Kidney (tissue), 14 donors: ENCODE data around the gene RER1. TPM values are rescaled to one million over a fixed set of nuclear protein-coding genes. Genes with fewer than 3 reads are reported as not detected.

Experiments
- DNase-seq, 5 donors: peaks; one replicate each; pipeline ENCODE4 v3.0.0-alpha.2; 2013 to 2020
- FAIRE-seq: peaks from 2 replicates; lab custom pipeline; 2012; peaks lifted over from hg19 to GRCh38; lab: Jason Lieb, UNC
- H3K27ac ChIP-seq, 2 donors: one replicate each; pipeline ENCODE4 v1.7.0; 2013; ENCODE audit warnings: low read depth in 2 of 2, low read length in 2 of 2, inconsistent platforms in 1 of 2
- H3K27me3 ChIP-seq: one replicate; pipeline ENCODE4 v1.7.1; 2013; ENCODE audit warnings: low read length, inconsistent platforms; ENCODE audit not compliant: control insufficient read depth, insufficient read depth
- H3K36me3 ChIP-seq, 3 donors: one replicate each; pipeline versions ENCODE4 v1.7.0 to v1.7.1; 2013; ENCODE audit warnings: low read length in 3 of 3, control low read depth in 1 of 3, inconsistent platforms in 1 of 3; ENCODE audit not compliant: insufficient read depth in 3 of 3, control insufficient read depth in 2 of 3
- H3K4me1 ChIP-seq, 3 donors: one replicate each; pipeline versions ENCODE4 v1.7.0 to v1.7.1; 2013; ENCODE audit warnings: low read length in 3 of 3, inconsistent platforms in 1 of 3, low read depth in 1 of 3; ENCODE audit not compliant: control insufficient read depth in 2 of 3, insufficient read depth in 2 of 3
- H3K4me3 ChIP-seq, 3 donors: one replicate each; pipeline versions ENCODE4 v1.7.0 to v1.8.1; 2013; ENCODE audit warnings: low read length in 3 of 3, control low read depth in 1 of 3, inconsistent platforms in 1 of 3
- H3K9ac ChIP-seq, 3 donors: one replicate each; pipeline versions ENCODE4 v1.7.0 to v1.7.1; 2013; ENCODE audit warnings: low read length in 3 of 3, control low read depth in 1 of 3, inconsistent platforms in 1 of 3
- H3K9me3 ChIP-seq, 3 donors: one replicate each; pipeline versions ENCODE4 v1.7.0 to v1.7.1; 2013; ENCODE audit warnings: low read length in 3 of 3, control low read depth in 1 of 3, inconsistent platforms in 1 of 3; ENCODE audit not compliant: control insufficient read depth in 2 of 3, insufficient read depth in 1 of 3
- intact Hi-C: fragments of 100-400 bp; cut with DNase I; formaldehyde crosslinking; loops from one replicate; pipeline ENCODE4 v1.11.1; 2022
- polyA plus RNA-seq: library from polyadenylated mRNA; stranded (reverse); fragments of 350-450 nt; fragmentation: Illumina TruSeq; extraction: RNeasy Lipid Tissue Mini Kit (QIAGEN cat#74804); gene quantifications from one replicate; pipeline ENCODE4 v1.2.3, GENCODE V29; 2014; ENCODE audit warnings: low read depth, low replicate concordance; ENCODE audit not compliant: insufficient read depth
- total RNA-seq: library from RNA; stranded (reverse); fragmentation: NEBNext Ultra II Directional; extraction: Animal tissue kit (Norgen Biotek cat#: 25700); gene quantifications from one replicate; pipeline ENCODE4 v1.2.1, GENCODE V29; 2021
- TF ChIP-seq, protein P1 (sequence below): IDR thresholded peaks from 3 replicates; pipeline ENCODE4 v1.5.1; 2012; ENCODE audit warnings: mild to moderate bottlenecking, moderate library complexity, borderline replicate concordance; ENCODE audit not compliant: insufficient read depth; ENCODE audit errors: extremely low read depth
- donor health status: control.
- donor health status: control.
- donor health status: control.
- donor health status: control.
- donor health status: control.
- donor health status: DM: yes; HTN: yes; CAD: no.
- donor health status: Normal renal cell carcinoma (clear cell type).

Gene RER1
- total and polyA plus RNA-seq, 2 donors from 2014 or later = 158 to 162 TPM

DNA sequence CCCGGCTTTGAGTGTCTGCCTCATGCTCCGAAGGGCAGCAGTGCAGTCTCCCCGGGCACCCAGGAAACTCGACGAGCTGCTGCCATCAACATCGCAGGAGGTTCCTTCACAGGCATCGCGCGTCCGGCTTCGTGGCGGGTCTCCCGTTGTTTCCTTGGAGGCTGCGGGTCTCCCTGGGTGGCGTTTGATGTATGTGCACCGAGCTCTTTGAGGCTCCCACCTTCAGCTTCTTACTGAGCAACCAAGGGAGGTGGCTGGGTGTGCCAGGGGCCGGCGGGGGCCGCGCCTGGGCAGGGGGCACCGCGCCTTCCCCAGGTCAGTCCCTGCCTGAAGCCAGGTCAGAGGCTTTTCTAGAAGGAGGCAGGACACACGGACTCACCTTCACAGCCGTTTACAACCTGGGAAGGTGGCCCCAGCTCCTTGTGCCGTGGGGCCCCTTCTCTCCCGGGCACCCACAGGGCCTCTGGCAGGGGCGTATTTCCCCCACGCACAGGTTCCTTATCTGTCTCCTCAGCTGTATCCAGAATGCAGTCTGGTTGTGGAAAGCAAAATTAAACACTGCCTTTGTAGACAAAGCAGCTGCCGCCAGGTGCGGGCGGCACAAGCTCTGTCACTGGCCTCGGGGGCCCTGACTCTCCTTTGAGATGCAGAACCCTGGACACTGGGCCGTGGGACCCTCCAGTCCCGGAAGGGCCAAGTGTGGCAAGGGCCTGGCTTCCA, 42.5 kb downstream of the RER1 start:
- intact Hi-C loops = no loop called here
- H3K9ac ChIP-seq = no peak overlapping the region
- H3K27ac ChIP-seq = no peak overlapping the region
- H3K36me3 ChIP-seq = no peaks in the 10 kb centered on the region
- H3K4me3 ChIP-seq = no peak overlapping the region
- H3K9me3 ChIP-seq = no peaks in the 10 kb centered on the region
- no peak for DNase-seq
- TF ChIP-seq, protein P1, sequence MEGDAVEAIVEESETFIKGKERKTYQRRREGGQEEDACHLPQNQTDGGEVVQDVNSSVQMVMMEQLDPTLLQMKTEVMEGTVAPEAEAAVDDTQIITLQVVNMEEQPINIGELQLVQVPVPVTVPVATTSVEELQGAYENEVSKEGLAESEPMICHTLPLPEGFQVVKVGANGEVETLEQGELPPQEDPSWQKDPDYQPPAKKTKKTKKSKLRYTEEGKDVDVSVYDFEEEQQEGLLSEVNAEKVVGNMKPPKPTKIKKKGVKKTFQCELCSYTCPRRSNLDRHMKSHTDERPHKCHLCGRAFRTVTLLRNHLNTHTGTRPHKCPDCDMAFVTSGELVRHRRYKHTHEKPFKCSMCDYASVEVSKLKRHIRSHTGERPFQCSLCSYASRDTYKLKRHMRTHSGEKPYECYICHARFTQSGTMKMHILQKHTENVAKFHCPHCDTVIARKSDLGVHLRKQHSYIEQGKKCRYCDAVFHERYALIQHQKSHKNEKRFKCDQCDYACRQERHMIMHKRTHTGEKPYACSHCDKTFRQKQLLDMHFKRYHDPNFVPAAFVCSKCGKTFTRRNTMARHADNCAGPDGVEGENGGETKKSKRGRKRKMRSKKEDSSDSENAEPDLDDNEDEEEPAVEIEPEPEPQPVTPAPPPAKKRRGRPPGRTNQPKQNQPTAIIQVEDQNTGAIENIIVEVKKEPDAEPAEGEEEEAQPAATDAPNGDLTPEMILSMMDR = no peak
- H3K27me3 ChIP-seq = no peaks in the 10 kb centered on the region
- FAIRE-seq = no peak
- H3K4me1 ChIP-seq = no peaks in the 10 kb centered on the region

DNA sequence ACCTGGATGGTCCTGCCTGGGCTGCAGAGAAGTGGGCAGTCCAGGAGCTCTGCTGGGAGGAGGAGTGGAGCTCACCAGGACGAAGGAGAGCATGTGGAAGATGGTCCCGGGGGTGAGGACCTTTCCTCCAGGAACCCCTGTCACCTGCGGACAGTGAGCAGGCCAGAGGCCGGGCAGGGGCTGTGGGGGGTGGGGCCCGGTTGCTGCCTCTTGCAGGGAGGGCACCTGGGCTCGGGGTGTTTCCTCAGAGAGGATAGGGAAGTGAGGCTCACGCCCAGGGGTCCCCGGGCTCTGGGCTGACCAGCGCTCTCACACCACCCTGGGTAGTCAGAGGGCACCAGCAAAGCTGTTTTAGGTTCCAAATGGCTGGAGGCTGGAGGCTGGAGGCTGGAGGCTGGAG, 43.5 kb downstream of the RER1 start:
- no peak overlapping the region for H3K27ac ChIP-seq
- H3K9me3 ChIP-seq = no peaks in the 10 kb centered on the region
- intact Hi-C loops = no loop called here
- no peaks in the 10 kb centered on the region for H3K36me3 ChIP-seq
- TF ChIP-seq, protein P1 = no peak
- no peaks in the 10 kb centered on the region for H3K4me1 ChIP-seq
- no peak overlapping the region for H3K9ac ChIP-seq
- FAIRE-seq (no peak), DNase-seq (no peak)
- no peak overlapping the region for H3K4me3 ChIP-seq
- no peaks in the 10 kb centered on the region for H3K27me3 ChIP-seq

DNA sequence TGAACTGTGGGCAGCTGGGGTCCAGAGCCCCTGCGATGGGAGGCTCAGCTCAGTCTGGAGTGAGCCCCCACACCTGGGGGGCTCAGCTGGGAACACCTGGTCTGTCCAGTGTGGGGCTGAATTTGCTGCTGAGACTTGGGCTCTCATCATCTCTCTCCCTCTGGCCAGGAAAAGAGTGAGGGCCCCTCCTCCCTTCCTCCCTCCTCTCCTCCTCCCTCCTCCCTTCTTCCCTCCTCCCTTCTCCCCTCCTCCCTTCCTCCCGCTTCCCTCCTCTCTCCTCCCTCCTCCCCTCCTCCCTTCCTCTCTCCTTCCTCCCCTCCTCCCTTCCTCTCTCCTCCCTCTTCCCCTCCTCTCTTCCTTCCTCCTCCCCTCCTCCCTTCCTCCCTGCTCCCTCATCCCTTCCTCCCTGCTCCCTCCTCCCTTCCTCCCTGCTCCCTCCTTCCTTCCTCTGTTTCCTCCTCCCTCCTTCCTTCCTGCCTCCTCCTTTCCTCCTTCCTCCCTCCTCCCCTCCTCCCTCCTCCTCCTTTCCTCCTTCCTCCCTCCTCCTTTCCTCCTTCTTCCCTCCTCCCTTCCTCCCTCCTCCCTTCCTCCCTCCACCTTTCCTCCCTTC, 44.2 kb downstream of the RER1 start:
- TF ChIP-seq, protein P1 = no peak
- Histone ChIP-seq H3K27me3 (no peaks in the 10 kb centered on the region), H3K4me3 (no peak overlapping the region), H3K36me3 (no peaks in the 10 kb centered on the region), H3K9me3 (no peaks in the 10 kb centered on the region), H3K4me1 (no peaks in the 10 kb centered on the region), H3K9ac (no peak overlapping the region), H3K27ac (no peak overlapping the region)
- DNase-seq = no peak
- intact Hi-C loops = no loop called here
- no peak for FAIRE-seq
